ENCODE measurements around the gene IGF1R. TPM values are rescaled to one million over a fixed set of nuclear protein-coding genes. Genes with fewer than 3 reads are reported as not detected.

The IGF1R gene
- total RNA-seq, 2 donors from 2014 or later, result 35.0 to 37.0 TPM

GRCh38 chr15:98753726-98754656, 105.7 kb downstream of the IGF1R start:
- H3K4me1 ChIP-seq, result no peaks in the 10 kb centered on the region
- TF ChIP-seq CTCF (IDR thresholded peaks at IDR 0.05), result no peak
- no peaks in the 10 kb centered on the region for H3K36me3 ChIP-seq
- no peak overlapping the region for H3K9ac ChIP-seq (ENCODE audit: low read depth in 2 of 2, low read length in 2 of 2)
- no peak overlapping the region for H3K27ac ChIP-seq
- H3K27me3 ChIP-seq, result no peaks in the 10 kb centered on the region
- DNase-seq, result no peak
- no peaks in the 10 kb centered on the region for H3K9me3 ChIP-seq
- H3K4me3 ChIP-seq, result no peak overlapping the region
- intact Hi-C loops (cut with DNase I), result no loop called here

GRCh38 chr15:98754657-98755022, 106.3 kb downstream of the IGF1R start:
- no peak overlapping the region for H3K27ac ChIP-seq
- H3K4me1 ChIP-seq, result no peaks in the 10 kb centered on the region
- no peaks in the 10 kb centered on the region for H3K36me3 ChIP-seq

GRCh38 chr15:98755138-98755537, 106.8 kb downstream of the IGF1R start:
- H3K4me3 ChIP-seq, result no peak overlapping the region
- no peaks in the 10 kb centered on the region for H3K27me3 ChIP-seq
- no peaks in the 10 kb centered on the region for H3K36me3 ChIP-seq
- TF ChIP-seq CTCF (IDR thresholded peaks at IDR 0.05), result no peak
- no peak for DNase-seq
- no peak overlapping the region for H3K27ac ChIP-seq
- no peaks in the 10 kb centered on the region for H3K4me1 ChIP-seq
- no peak overlapping the region for H3K9ac ChIP-seq (ENCODE audit: low read depth in 2 of 2, low read length in 2 of 2)
- no peaks in the 10 kb centered on the region for H3K9me3 ChIP-seq
- intact Hi-C loops (cut with DNase I), result no loop called here

More at GRCh38 chr15:98754657-98755022, 106.3 kb downstream of the IGF1R start:
- TF ChIP-seq CTCF (IDR thresholded peaks at IDR 0.05), result no peak
- H3K27me3 ChIP-seq, result no peaks in the 10 kb centered on the region
- DNase-seq, result no peak
- no peaks in the 10 kb centered on the region for H3K9me3 ChIP-seq
- no peak overlapping the region for H3K9ac ChIP-seq (ENCODE audit: low read depth in 2 of 2, low read length in 2 of 2)
- intact Hi-C loops (cut with DNase I), result no loop called here
- no peak overlapping the region for H3K4me3 ChIP-seq

- no peak for TF ChIP-seq CTCF (IDR thresholded peaks at IDR 0.05)
- H3K4me3 ChIP-seq, result no peak overlapping the region
- intact Hi-C loops (cut with DNase I), result no loop called here
- no peaks in the 10 kb centered on the region for H3K9me3 ChIP-seq
- H3K27ac ChIP-seq, result no peak overlapping the region
- H3K9ac ChIP-seq (ENCODE audit: low read depth in 2 of 2, low read length in 2 of 2), result no peak overlapping the region
- DNase-seq, result no peak
- H3K36me3 ChIP-seq, result no peaks in the 10 kb centered on the region
- no peaks in the 10 kb centered on the region for H3K4me1 ChIP-seq
- H3K27me3 ChIP-seq, result no peaks in the 10 kb centered on the region
Measured at GRCh38 chr15:98755781-98756180, 107.4 kb downstream of the IGF1R start.

- no peak overlapping the region for H3K4me3 ChIP-seq
- no peak overlapping the region for H3K27ac ChIP-seq
- intact Hi-C loops (cut with DNase I), result no loop called here
- no peak overlapping the region for H3K9ac ChIP-seq (ENCODE audit: low read depth in 2 of 2, low read length in 2 of 2)
- no peak for TF ChIP-seq CTCF (IDR thresholded peaks at IDR 0.05)
- DNase-seq, result no peak
- H3K9me3 ChIP-seq, result no peaks in the 10 kb centered on the region
- no peaks in the 10 kb centered on the region for H3K4me1 ChIP-seq
- H3K36me3 ChIP-seq, result no peaks in the 10 kb centered on the region
- H3K27me3 ChIP-seq, result no peaks in the 10 kb centered on the region
Measured at GRCh38 chr15:98758224-98758623, 109.9 kb downstream of the IGF1R start.

All from colonic mucosa (tissue), 4 donors.